ENCODE data around the gene AKAP13. TPM values are rescaled to one million over a fixed set of nuclear protein-coding genes. Genes with fewer than 3 reads are reported as not detected.

Gene AKAP13
- total and polyA plus RNA-seq, 2 of the 8 experiments (the other 6 are each of a cell fraction or from before 2014, with no cell fraction given), result 14.0 to 46.2 TPM

DNA sequence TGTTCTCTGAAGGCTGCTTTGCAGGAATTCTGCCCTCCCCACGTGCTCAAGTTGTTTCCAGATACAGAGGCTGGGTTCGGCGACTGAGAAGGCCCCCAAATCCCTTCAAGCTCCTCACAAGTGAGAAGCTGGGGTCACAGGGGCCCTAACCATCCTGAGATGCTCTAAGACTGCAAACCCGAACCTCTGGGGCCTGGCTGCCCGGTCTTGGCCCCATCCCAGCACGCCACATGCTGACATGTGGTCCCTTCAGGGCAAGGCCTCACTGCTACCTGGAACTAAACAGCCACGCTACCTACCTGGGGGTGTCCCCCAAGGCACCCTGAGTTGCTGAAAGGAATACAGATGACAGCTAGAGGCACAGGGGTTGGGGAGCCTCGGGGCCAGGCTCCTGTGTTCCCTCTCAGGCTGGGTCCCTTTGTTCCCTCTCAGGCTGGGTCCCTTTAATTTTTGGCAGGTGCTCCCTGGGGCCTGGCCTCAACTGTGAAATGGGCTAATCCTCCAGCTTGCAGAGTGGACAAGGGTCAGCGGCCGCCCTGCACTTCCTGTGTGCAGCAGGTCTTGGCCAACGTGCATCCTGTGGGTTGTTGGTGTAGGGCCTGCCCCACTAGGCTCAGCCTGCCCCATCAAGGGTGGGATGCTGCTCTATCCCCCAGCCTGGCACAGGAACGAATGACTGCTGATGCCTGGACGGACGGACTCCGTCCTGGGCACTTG is 381.8 kb downstream of the AKAP13 start:
- H2BK20ac ChIP-seq (ENCODE audit: low read length), result no peak overlapping the region
- no peak overlapping the region; the same call in 1 of the 2 replicates for H2BK12ac ChIP-seq (ENCODE audit: low read depth, low read length)
- no peak overlapping the region for H2BK120ac ChIP-seq (replicated peaks; ENCODE audit: low read depth, low read length)
- no peak overlapping the region for H3K14ac ChIP-seq (ENCODE audit: insufficient read length)
- H3K18ac ChIP-seq (ENCODE audit: extremely low read depth, low read length), result no peak overlapping the region
- no peak overlapping the region; the same call in 1 of the 2 replicates for H3K27ac ChIP-seq (ENCODE audit: low read depth, low read length)
- no peak overlapping the region for H3K9ac ChIP-seq (replicated peaks in 1 of 4; ENCODE audit: extremely low read depth in 1 of 4, low read depth in 3 of 4, low read length in 3 of 4)
- FAIRE-seq (no peak), DNase-seq (ENCODE audit: low read depth in 1 of 2, low spot score in 2 of 2) (no peak)
- H4K20me1 ChIP-seq (replicated peaks in 1 of 2; ENCODE audit: control insufficient read depth in 1 of 2, insufficient read depth in 2 of 2, low read length in 2 of 2), result peaks cover 10 to 18% of the 10 kb centered on the region in 2 experiments
- H2BK15ac ChIP-seq (ENCODE audit: low read length), result no peak overlapping the region
- H3K4me1 ChIP-seq (replicated peaks in 1 of 4; ENCODE audit: control insufficient read depth in 3 of 4, insufficient read depth in 4 of 4, low read length in 3 of 4), result peaks cover 0 to 8% (median 3%) of the 10 kb centered on the region in 4 experiments; a peak in 4 of 7 replicates
- H4K8ac ChIP-seq (ENCODE audit: extremely low read depth, insufficient read depth, low read length), result peak overlapping the region; percentile 72
- CTCF ChIA-PET (ENCODE audit: partially characterized antibody), result interaction anchor here (1.6 to 3.9 kb wide), 4 partner anchors 8 to 78 kb away, joined by 5 to 14 read pairs (median 8); no protein-coding TSS in a partner anchor
- H3K79me2 ChIP-seq (ENCODE audit: control insufficient read depth in 1 of 2, insufficient read depth in 2 of 2, low read length in 2 of 2), result peaks cover 0 to 35% of the 10 kb centered on the region in 2 experiments; a peak in 2 of 4 replicates
- no peak overlapping the region for H3K4me3 ChIP-seq (ENCODE audit: extremely low read depth in 1 of 4, insufficient read depth in 2 of 4, low read depth in 3 of 4, low read length in 4 of 4)
- H3K56ac ChIP-seq (replicated peaks; ENCODE audit: insufficient read length, low read depth, low read length), result no peak overlapping the region
- no peak overlapping the region for H3K4ac ChIP-seq (replicated peaks; ENCODE audit: insufficient read length, low read depth, low read length)
- H3K79me1 ChIP-seq (ENCODE audit: low read depth, low read length), result peaks cover 17% of the 10 kb centered on the region
- TF ChIP-seq TBP (IDR thresholded peaks at IDR 0.05; ENCODE audit: low read depth, low read length), result no peak
- TF ChIP-seq CHD1 (IDR thresholded peaks at IDR 0.05; ENCODE audit: low read depth, low read length), result no peak
- no peak for TF ChIP-seq CBX8 (IDR thresholded peaks at IDR 0.05; ENCODE audit: borderline replicate concordance, low read depth, low read length)
- TF ChIP-seq RXRA (IDR thresholded peaks at IDR 0.05; ENCODE audit: insufficient read depth, low read depth, low read length), result no peak
- TF ChIP-seq SIX5 (IDR thresholded peaks at IDR 0.05; ENCODE audit: low read depth, low read length), result no peak
- peaks cover 0 to 2% (median 0%) of the 10 kb centered on the region in 4 experiments; a peak in 4 of 8 replicates for H3K36me3 ChIP-seq (ENCODE audit: control insufficient read depth in 2 of 4, insufficient read depth in 4 of 4, low read length in 3 of 4)
- no peaks in the 10 kb centered on the region for H3K9me3 ChIP-seq (ENCODE audit: insufficient read depth in 2 of 2, low read depth in 1 of 2, low read length in 1 of 2)
- H2AFZ ChIP-seq (ENCODE audit: low read length), result no peak overlapping the region
- 91% methylated on average over 15 of the region's 15 CpGs; no CpG with 5 or more reads in 1 of the 2 experiments for WGBS, 2 experiments (ENCODE audit: extremely low coverage in 1 of 2, insufficient coverage in 1 of 2, insufficient read length in 1 of 2, insufficient replicate concordance in 2 of 2, low coverage in 1 of 2, low lambda C conversion rate in 2 of 2, missing lambda C conversion rate in 1 of 2)
- no peak overlapping the region for H3K4me2 ChIP-seq (ENCODE audit: insufficient read depth in 1 of 2, low read depth in 2 of 2, low read length in 2 of 2)
- H4K5ac ChIP-seq (ENCODE audit: insufficient read length, low read depth, low read length), result no peak overlapping the region
- H4K91ac ChIP-seq (replicated peaks; ENCODE audit: insufficient read length, low read length), result no peak overlapping the region
- POLR2A ChIA-PET (ENCODE audit: partially characterized antibody), result interaction anchor here (5.1 kb wide), 1 partner anchor 11 kb away, joined by 22 read pairs; no protein-coding TSS in a partner anchor
- H3K23ac ChIP-seq (ENCODE audit: insufficient read length), result no peak overlapping the region
- H3K27me3 ChIP-seq (replicated peaks in 1 of 4; ENCODE audit: control insufficient read depth in 3 of 4, extremely low read depth in 1 of 4, insufficient read depth in 3 of 4, low read length in 3 of 4), result no peaks in the 10 kb centered on the region
- no peak overlapping the region for H2AK5ac ChIP-seq (ENCODE audit: low read depth, low read length)
- no peaks in the 10 kb centered on the region for H3K23me2 ChIP-seq (ENCODE audit: low read depth, low read length)
- H2BK5ac ChIP-seq (ENCODE audit: low read depth, low read length), result no peak overlapping the region; the same call in 1 of the 2 replicates

Measured in H1 (cell line).